ENCODE results near the gene GUF1. TPM values are rescaled to one million over a fixed set of nuclear protein-coding genes. Genes with fewer than 3 reads are reported as not detected.

GUF1 gene
- total RNA-seq, 2 donors from 2014 or later = 26.0 to 35.6 TPM

- no peak overlapping the region for H3K4me3 Mint-ChIP-seq
- H3K36me3 Mint-ChIP-seq (ENCODE audit: insufficient read depth in 2 of 2) = no peaks in the 10 kb centered on the region
- peaks cover 13% of the 10 kb centered on the region for H3K27me3 Mint-ChIP-seq (ENCODE audit: low read depth)
- H3K9me3 Mint-ChIP-seq = no peaks in the 10 kb centered on the region
- DNase-seq (no peak), ATAC-seq (replicated peaks in 1 of 2) (no peak)
- no peaks in the 10 kb centered on the region for H3K4me1 Mint-ChIP-seq (ENCODE audit: low read depth)
- no peak overlapping the region for H3K27ac Mint-ChIP-seq
These were observed 14.5 kb upstream of the GUF1 start for GRCh38 chr4:44663539-44664263.

- H3K36me3 Mint-ChIP-seq (ENCODE audit: insufficient read depth in 2 of 2) = no peaks in the 10 kb centered on the region
- DNase-seq = no peak
- H3K27ac Mint-ChIP-seq = no peak overlapping the region
- no peak overlapping the region for H3K4me3 Mint-ChIP-seq
- no peaks in the 10 kb centered on the region for H3K4me1 Mint-ChIP-seq (ENCODE audit: low read depth)
- H3K9me3 Mint-ChIP-seq = no peaks in the 10 kb centered on the region
- no peak for ATAC-seq (replicated peaks in 1 of 2)
- peaks cover 17% of the 10 kb centered on the region for H3K27me3 Mint-ChIP-seq (ENCODE audit: low read depth)
These were observed 9.7 kb upstream of the GUF1 start for GRCh38 chr4:44668526-44668925.

GRCh38 chr4:44670506-44671199, 7.6 kb upstream of the GUF1 start:
- Mint-ChIP-seq H3K9me3 (no peaks in the 10 kb centered on the region), H3K4me3 (no peak overlapping the region), H3K36me3 (ENCODE audit: insufficient read depth in 2 of 2) (no peaks in the 10 kb centered on the region), H3K27ac (no peak overlapping the region), H3K27me3 (ENCODE audit: low read depth) (peaks cover 17% of the 10 kb centered on the region), H3K4me1 (ENCODE audit: low read depth) (no peaks in the 10 kb centered on the region)
- DNase-seq (no peak), ATAC-seq (replicated peaks in 1 of 2) (no peak)

- no peak overlapping the region for H3K27ac Mint-ChIP-seq
- no peak for ATAC-seq (replicated peaks in 1 of 2)
- H3K9me3 Mint-ChIP-seq = no peaks in the 10 kb centered on the region
- H3K27me3 Mint-ChIP-seq (ENCODE audit: low read depth) = peaks cover 17% of the 10 kb centered on the region
- no peak overlapping the region for H3K4me3 Mint-ChIP-seq
- no peaks in the 10 kb centered on the region for H3K4me1 Mint-ChIP-seq (ENCODE audit: low read depth)
- H3K36me3 Mint-ChIP-seq (ENCODE audit: insufficient read depth in 2 of 2) = no peaks in the 10 kb centered on the region
- no peak for DNase-seq
These were observed 6.6 kb upstream of the GUF1 start for GRCh38 chr4:44671636-44672035.

GRCh38 chr4:44674471-44674870, 3.7 kb upstream of the GUF1 start:
- Mint-ChIP-seq H3K36me3 (ENCODE audit: insufficient read depth in 2 of 2) (peaks cover 0 to 3% of the 10 kb centered on the region in 2 donors), H3K9me3 (no peaks in the 10 kb centered on the region), H3K4me1 (ENCODE audit: low read depth) (no peaks in the 10 kb centered on the region), H3K27ac (no peak overlapping the region), H3K27me3 (ENCODE audit: low read depth) (peaks cover 10% of the 10 kb centered on the region), H3K4me3 (no peak overlapping the region)
- DNase-seq (no peak), ATAC-seq (replicated peaks in 1 of 2) (no peak)

- ATAC-seq (replicated peaks in 1 of 2) (no peak), DNase-seq (no peak)
- H3K4me1 Mint-ChIP-seq (ENCODE audit: low read depth) = no peaks in the 10 kb centered on the region
- H3K4me3 Mint-ChIP-seq = no peak overlapping the region
- H3K9me3 Mint-ChIP-seq = no peaks in the 10 kb centered on the region
- peaks cover 0 to 3% of the 10 kb centered on the region in 2 donors for H3K36me3 Mint-ChIP-seq (ENCODE audit: insufficient read depth in 2 of 2)
- no peak overlapping the region for H3K27ac Mint-ChIP-seq
- H3K27me3 Mint-ChIP-seq (ENCODE audit: low read depth) = peaks cover 4% of the 10 kb centered on the region
These were observed 2.9 kb upstream of the GUF1 start for GRCh38 chr4:44675366-44675765.

- H3K36me3 Mint-ChIP-seq (ENCODE audit: insufficient read depth in 2 of 2) = peaks cover 2 to 13% of the 10 kb centered on the region in 2 donors
- peaks cover 20% of the 10 kb centered on the region for H3K4me1 Mint-ChIP-seq (ENCODE audit: low read depth)
- peak overlapping the region; percentile 98 for H3K27ac Mint-ChIP-seq
- no peaks in the 10 kb centered on the region for H3K27me3 Mint-ChIP-seq (ENCODE audit: low read depth)
- peak; percentile 12 to 13 for ATAC-seq (replicated peaks in 1 of 2)
- no peaks in the 10 kb centered on the region for H3K9me3 Mint-ChIP-seq
- peak in 1 of 2 donors; percentile 2 for DNase-seq
- H3K4me3 Mint-ChIP-seq = peak overlapping the region; percentile 89 to 95
These were observed 840 bp downstream of the GUF1 start for GRCh38 chr4:44679060-44679459.

GRCh38 chr4:44684648-44685047, 6.4 kb downstream of the GUF1 start:
- Mint-ChIP-seq H3K4me1 (ENCODE audit: low read depth) (peaks cover 33% of the 10 kb centered on the region), H3K9me3 (no peaks in the 10 kb centered on the region), H3K4me3 (no peak overlapping the region), H3K27ac (peak overlapping the region; percentile 1), H3K36me3 (ENCODE audit: insufficient read depth in 2 of 2) (peaks cover 5 to 37% of the 10 kb centered on the region in 2 donors), H3K27me3 (ENCODE audit: low read depth) (no peaks in the 10 kb centered on the region)
- DNase-seq (no peak), ATAC-seq (replicated peaks in 1 of 2) (no peak)

- Mint-ChIP-seq H3K4me1 (ENCODE audit: low read depth) (no peaks in the 10 kb centered on the region), H3K4me3 (no peak overlapping the region), H3K27me3 (ENCODE audit: low read depth) (no peaks in the 10 kb centered on the region), H3K36me3 (ENCODE audit: insufficient read depth in 2 of 2) (peaks cover 2 to 17% of the 10 kb centered on the region in 2 donors), H3K27ac (peak overlapping the region; percentile 11), H3K9me3 (no peaks in the 10 kb centered on the region)
- no peak for ATAC-seq (replicated peaks in 1 of 2)
- no peak for DNase-seq
These were observed 22.2 kb downstream of the GUF1 start for GRCh38 chr4:44700427-44700826.

GRCh38 chr4:44701037-44701436, 22.8 kb downstream of the GUF1 start:
- DNase-seq = no peak
- H3K27ac Mint-ChIP-seq = no peak overlapping the region
- H3K4me1 Mint-ChIP-seq (ENCODE audit: low read depth) = no peaks in the 10 kb centered on the region
- peaks cover 2 to 15% of the 10 kb centered on the region in 2 donors for H3K36me3 Mint-ChIP-seq (ENCODE audit: insufficient read depth in 2 of 2)
- ATAC-seq (replicated peaks in 1 of 2) = no peak
- H3K9me3 Mint-ChIP-seq = no peaks in the 10 kb centered on the region
- H3K27me3 Mint-ChIP-seq (ENCODE audit: low read depth) = no peaks in the 10 kb centered on the region
- H3K4me3 Mint-ChIP-seq = no peak overlapping the region

GRCh38 chr4:44704673-44705072, 26.5 kb downstream of the GUF1 start:
- no peaks in the 10 kb centered on the region for H3K27me3 Mint-ChIP-seq (ENCODE audit: low read depth)

GRCh38 chr4:44713125-44713524, 34.9 kb downstream of the GUF1 start:
- ATAC-seq (replicated peaks in 1 of 2) = no peak

More at GRCh38 chr4:44704673-44705072, 26.5 kb downstream of the GUF1 start:
- no peak overlapping the region for H3K27ac Mint-ChIP-seq
- peaks cover 2 to 3% of the 10 kb centered on the region in 2 donors for H3K36me3 Mint-ChIP-seq (ENCODE audit: insufficient read depth in 2 of 2)
- no peak overlapping the region for H3K4me3 Mint-ChIP-seq
- no peak for DNase-seq
- no peak for ATAC-seq (replicated peaks in 1 of 2)
- no peaks in the 10 kb centered on the region for H3K9me3 Mint-ChIP-seq
- no peaks in the 10 kb centered on the region for H3K4me1 Mint-ChIP-seq (ENCODE audit: low read depth)

GRCh38 chr4:44716597-44716996, 38.4 kb downstream of the GUF1 start:
- Mint-ChIP-seq H3K4me3 (no peak overlapping the region), H3K27ac (no peak overlapping the region), H3K4me1 (ENCODE audit: low read depth) (peaks cover 12% of the 10 kb centered on the region), H3K9me3 (no peaks in the 10 kb centered on the region), H3K36me3 (ENCODE audit: insufficient read depth in 2 of 2) (peaks cover 0 to 4% of the 10 kb centered on the region in 2 donors), H3K27me3 (ENCODE audit: low read depth) (no peaks in the 10 kb centered on the region)
- no peak for ATAC-seq (replicated peaks in 1 of 2)
- DNase-seq = no peak

More at GRCh38 chr4:44713125-44713524, 34.9 kb downstream of the GUF1 start:
- no peak for DNase-seq
- no peaks in the 10 kb centered on the region for H3K4me1 Mint-ChIP-seq (ENCODE audit: low read depth)
- H3K9me3 Mint-ChIP-seq = no peaks in the 10 kb centered on the region
- no peak overlapping the region for H3K4me3 Mint-ChIP-seq
- no peaks in the 10 kb centered on the region for H3K27me3 Mint-ChIP-seq (ENCODE audit: low read depth)
- peaks cover 0 to 5% of the 10 kb centered on the region in 2 donors for H3K36me3 Mint-ChIP-seq (ENCODE audit: insufficient read depth in 2 of 2)
- H3K27ac Mint-ChIP-seq = no peak overlapping the region

All from activated T-cell treated with anti-CD3 and anti-CD28 coated beads, Interleukin-2, amount 50 U/mL, for 72 hours (primary cell).